ENCODE results near the gene RPLP2.

GRCh38 chr11:837990-838307, 28.2 kb downstream of the RPLP2 start:
- no peak for TF ChIP-seq POLR2AphosphoS5 (IDR thresholded peaks at IDR 0.05)
- no peak for TF ChIP-seq POLR2A (IDR thresholded peaks at IDR 0.05)
- TF ChIP-seq, protein P1, sequence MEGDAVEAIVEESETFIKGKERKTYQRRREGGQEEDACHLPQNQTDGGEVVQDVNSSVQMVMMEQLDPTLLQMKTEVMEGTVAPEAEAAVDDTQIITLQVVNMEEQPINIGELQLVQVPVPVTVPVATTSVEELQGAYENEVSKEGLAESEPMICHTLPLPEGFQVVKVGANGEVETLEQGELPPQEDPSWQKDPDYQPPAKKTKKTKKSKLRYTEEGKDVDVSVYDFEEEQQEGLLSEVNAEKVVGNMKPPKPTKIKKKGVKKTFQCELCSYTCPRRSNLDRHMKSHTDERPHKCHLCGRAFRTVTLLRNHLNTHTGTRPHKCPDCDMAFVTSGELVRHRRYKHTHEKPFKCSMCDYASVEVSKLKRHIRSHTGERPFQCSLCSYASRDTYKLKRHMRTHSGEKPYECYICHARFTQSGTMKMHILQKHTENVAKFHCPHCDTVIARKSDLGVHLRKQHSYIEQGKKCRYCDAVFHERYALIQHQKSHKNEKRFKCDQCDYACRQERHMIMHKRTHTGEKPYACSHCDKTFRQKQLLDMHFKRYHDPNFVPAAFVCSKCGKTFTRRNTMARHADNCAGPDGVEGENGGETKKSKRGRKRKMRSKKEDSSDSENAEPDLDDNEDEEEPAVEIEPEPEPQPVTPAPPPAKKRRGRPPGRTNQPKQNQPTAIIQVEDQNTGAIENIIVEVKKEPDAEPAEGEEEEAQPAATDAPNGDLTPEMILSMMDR (IDR thresholded peaks at IDR 0.05), result no peak
